ENCODE data around the gene POLR1D.

POLR1D gene

GRCh38 chr13:27638521-27638920 is 16.8 kb downstream of the POLR1D start:
- peak; percentile 29 for DNase-seq (ENCODE audit: low spot score)

- no peak for DNase-seq (ENCODE audit: low spot score)
Measured at GRCh38 chr13:27639186-27639585, 17.5 kb downstream of the POLR1D start.

- no peak for DNase-seq (ENCODE audit: low spot score)
Measured at GRCh38 chr13:27641711-27642502, 20.2 kb downstream of the POLR1D start.

DNA sequence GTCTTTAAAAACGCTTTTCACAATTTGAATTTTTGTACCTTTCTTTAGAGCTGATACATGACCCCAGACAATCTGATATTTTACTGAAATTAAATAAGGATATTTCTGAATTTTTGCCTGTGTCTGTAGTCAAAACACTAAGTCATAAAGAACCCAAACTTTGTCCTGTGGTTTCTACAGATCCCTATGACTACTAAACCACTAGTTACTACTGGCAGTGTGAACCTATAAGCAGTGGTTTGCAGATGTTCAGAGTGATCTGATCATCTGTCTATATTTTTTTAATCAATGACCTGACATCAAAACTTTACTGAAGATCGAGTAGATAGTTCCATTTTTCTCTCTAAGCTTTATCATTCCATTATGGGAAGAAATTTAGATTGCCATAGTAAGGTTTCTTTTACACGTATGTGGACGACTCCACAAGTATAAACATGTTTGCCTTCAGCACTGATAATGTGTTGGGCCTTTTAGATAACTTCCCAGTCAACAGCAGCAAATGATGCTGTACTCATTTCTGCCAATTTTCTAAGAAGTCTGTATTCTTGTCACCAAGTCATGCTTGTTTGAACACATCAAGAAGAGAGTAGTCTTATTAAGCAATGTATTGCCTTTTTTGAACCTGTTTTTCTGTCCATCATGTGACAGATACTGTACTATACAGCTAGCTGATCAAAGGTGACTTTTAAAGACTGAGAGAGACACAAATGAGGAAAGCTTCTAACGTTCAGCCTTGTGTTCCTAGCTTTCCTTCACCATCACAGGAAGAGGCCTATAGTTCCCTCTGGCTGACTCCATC is 21.8 kb downstream of the POLR1D start:
- no peak for DNase-seq (ENCODE audit: low spot score)

GRCh38 chr13:27644302-27644701 is 22.6 kb downstream of the POLR1D start:
- DNase-seq (ENCODE audit: low spot score), result peak; percentile 69

DNA sequence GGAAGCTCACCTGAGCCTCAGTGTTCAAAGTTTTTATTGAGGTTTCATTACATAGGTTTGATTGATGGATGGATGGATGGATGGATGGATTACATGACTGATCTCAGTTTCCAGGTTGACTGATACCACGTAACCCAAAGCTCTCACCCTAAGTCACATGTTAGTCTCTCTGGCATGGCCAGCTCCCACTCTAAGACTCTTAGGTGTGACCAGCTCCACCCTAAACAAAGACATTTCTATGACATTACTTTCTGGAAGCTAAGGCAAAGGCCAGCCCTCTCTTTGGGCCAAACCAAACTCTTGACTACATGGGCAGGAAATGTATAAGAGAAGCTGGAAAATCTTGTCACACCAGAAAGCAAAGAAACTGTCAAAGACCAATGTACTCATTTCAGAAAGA is 28.6 kb downstream of the POLR1D start:
- DNase-seq (ENCODE audit: low spot score), result no peak

DNA sequence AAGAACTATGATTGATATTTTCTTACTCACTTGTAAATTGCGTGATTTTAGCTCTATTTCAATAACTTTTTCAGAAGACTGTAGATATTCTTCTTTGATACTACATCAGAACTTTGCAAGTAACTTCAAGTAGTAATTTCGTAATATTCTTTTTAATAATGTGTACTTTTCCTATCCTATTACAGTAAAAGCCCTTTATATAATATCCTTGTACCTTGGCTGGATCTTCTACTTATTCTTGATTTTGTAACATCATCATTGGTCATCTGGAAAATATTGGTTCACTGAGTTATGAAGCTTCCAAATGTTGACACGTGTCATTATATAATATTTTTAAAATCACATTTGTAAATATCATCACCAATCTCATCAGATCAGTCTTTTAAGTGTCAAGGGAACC is 32.4 kb downstream of the POLR1D start:
- no peak for DNase-seq (ENCODE audit: low spot score)

DNA sequence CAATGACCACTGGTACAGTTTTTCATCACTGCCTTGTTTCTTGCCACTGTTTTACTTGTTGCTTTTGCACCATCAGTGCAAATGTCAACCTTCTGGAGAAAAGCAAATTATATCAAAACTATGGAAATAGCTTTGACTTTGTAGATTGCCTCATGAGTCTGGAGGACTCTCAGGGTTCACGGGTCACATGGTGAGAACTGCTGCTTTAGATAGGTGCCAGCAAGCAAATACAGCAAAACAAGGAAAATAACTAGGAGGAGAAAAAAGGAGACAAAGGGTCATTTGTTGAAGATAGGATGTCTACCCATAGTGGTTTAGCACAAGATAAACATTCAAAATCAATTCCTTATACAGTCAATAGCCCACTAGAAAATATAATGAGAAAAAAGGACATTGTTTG is 33.1 kb downstream of the POLR1D start:
- no peak for DNase-seq (ENCODE audit: low spot score)

GRCh38 chr13:27657724-27658123 is 36.0 kb downstream of the POLR1D start:
- no peak for DNase-seq (ENCODE audit: low spot score)

DNA sequence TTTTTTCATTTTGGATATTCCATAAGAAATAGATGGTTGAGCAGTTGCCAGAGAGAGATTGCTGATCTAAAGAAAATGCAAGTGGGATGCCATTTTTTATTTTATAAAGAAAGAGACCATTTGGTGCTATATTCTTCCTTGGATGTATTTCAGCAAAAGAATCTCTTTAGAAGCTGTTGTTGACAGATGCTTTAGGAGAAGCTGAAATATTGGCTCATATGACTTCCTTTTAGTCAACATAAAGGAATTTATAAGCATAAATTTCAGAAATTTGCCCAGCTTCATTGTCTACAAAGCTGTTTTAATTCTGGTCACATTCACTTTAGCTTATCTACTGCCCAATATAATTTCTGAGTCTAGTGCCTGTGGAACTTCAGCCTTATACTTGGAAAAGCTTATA is 36.9 kb downstream of the POLR1D start:
- peak; percentile 47 for DNase-seq (ENCODE audit: low spot score)

GRCh38 chr13:27659145-27659865 is 37.6 kb downstream of the POLR1D start:
- no peak for DNase-seq (ENCODE audit: low spot score)

DNA sequence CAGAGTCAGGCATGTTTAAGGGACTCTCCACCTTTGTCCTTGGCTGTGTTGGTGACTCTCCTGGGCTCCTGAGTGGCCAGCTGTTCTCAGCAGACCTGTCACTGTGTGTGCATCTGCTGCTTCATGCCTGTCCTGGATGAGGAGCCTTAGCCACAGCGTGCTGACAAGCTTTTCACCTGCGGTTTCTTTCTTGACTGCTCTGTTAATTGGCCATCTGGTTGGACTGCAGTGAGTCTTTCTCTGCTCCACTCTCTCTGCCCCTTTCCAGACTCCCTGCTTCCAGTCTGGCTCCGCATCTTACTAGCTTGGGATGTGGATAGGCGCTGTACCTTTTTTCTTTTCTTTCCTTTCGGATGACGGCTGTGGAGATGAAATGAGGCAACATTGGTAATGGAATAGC is 38.8 kb downstream of the POLR1D start:
- DNase-seq (ENCODE audit: low spot score), result no peak

GRCh38 chr13:27661017-27661416 is 39.3 kb downstream of the POLR1D start:
- DNase-seq (ENCODE audit: low spot score), result no peak

DNA sequence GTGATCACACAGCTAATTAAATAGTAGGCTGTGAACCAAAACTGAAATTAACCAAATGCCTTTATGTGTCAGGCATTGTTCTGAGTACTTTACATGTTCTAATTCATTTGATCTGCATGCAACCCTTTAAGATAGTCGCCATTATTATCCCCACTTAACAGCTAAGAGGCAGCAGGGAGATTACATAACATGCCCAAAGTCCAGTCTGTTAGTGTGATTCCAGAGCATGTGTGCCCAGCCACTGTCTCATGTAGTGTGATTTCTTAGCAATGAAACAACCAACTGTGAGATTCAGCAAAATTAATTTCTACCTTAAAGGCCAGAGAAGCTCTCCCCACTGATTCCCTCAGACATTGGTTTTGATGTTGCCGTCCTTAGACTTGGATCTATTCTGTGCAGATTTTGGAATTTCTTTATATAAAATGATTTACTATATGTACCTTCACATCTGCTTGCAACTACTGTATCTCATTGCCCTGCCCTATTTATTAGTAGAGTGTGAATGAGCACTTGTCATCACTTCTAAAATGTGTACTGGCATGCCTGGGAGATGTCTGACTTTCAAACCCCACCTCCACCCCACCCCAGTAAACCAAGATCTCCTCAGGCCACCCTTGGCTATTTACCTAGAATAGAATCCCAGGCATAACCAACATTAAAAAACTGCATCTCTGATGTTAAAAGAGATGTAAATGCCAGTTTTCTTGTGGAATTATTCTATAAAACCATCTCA is 41.2 kb downstream of the POLR1D start:
- DNase-seq (ENCODE audit: low spot score), result no peak

GRCh38 chr13:27663947-27664346 is 42.3 kb downstream of the POLR1D start:
- DNase-seq (ENCODE audit: low spot score), result no peak

DNA sequence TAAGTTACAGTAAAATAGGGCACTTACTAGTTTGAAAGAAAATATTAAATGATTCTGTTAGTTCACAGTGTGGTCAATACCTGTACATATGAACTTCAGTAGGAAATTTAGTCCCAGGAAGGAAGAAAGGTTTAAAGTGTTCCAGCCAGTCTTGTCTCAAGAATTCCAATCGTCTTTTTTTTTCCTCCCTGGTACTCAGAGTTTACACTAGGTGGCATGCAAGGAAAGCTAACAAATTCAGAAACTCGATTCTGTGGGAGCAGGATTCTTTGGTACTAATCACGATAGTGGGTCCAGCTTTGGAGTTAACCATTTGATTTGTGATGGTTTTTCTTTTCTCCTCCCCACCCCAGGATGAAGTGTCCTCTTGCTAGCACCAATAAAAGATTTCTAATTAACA is 43.6 kb downstream of the POLR1D start:
- peak; percentile 27 for DNase-seq (ENCODE audit: low spot score)

GRCh38 chr13:27665761-27666160 is 44.1 kb downstream of the POLR1D start:
- DNase-seq (ENCODE audit: low spot score), result no peak

DNA sequence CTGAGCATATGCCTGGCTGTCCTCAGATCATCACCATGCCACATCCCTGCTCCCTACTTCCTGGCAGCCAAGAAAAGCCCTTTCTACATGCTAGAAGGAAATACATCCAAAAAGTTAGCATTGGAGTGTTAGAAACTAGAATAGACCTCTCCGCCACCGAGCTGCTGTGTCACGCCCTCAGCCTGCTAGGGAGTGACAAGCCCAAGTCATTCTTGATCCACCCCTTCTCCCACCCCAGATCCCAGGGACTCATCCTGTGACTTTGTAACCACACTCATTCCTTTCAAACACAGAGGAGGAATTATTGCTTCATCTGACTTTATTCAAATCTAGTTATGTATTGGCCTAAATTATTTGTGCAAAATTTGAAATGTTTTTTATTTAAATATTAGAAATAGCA is 45.3 kb downstream of the POLR1D start:
- no peak for DNase-seq (ENCODE audit: low spot score)

DNA sequence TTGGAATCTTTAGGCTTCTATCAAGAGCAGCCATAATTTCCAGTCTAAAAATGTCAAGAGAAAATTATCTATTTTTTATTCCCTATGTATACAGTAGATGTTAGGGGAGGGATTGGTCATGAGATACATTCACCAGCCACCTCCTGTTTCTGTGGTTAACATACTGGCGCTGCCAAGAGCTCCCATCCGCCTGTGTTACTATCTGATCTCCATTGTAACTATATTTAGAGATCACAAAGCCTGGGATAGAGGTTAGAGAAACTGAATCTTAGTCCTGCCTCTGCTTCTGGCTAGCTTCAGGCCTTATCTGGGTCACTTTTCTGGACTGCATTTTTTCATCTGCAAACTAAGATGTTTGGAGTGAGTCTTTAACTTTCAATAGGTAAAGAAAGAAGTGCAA is 46.3 kb downstream of the POLR1D start:
- no peak for DNase-seq (ENCODE audit: low spot score)

- DNase-seq (ENCODE audit: low spot score), result no peak
Measured at GRCh38 chr13:27670861-27671260, 49.2 kb downstream of the POLR1D start.

DNA sequence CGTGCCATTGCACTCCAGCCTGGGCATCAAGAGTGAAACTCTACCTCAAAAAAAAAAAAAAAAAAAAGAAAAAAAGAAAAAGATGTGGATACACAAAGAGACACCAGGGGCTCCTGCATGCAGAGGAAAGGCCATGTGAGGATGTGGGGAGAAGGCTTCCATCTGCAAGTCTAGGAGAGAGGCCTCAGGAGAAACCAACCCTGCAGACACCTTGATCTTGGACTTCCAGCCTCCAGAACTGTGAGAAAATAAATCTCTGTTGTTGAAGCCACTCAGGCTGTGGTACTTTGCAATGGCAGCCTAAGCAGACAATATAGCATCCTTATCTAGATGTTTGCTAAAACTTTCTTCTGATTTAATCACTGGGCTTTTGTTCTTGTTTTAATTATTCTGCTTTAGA is 50.3 kb downstream of the POLR1D start:
- DNase-seq (ENCODE audit: low spot score), result no peak

All from GM03348 (cell line).